Stimulated activated CD8-positive, alpha-beta memory T cell treated with anti-CD3 and anti-CD28 coated beads, Interleukin-2, amount 100 ng/mL, for 48 hours (primary cell): Measurements from ENCODE around the gene FLNB.
"Not testable (repeated sequence)": the region's sequence is repeated elsewhere in the genome, so short reads cannot be mapped to it uniquely, and the experiment has no call there.

Experiments
- DNase-seq, 2 donors: peaks; one replicate each; pipeline ENCODE4 v3.0.0-alpha.2; 2020; ENCODE audit warnings: low read depth in 2 of 2

The FLNB gene

GRCh38 chr3:58180099-58180880, 172.1 kb downstream of the FLNB start:
- DNase-seq = no peak

- no peak for DNase-seq
Measured at GRCh38 chr3:58180940-58181587, 172.8 kb downstream of the FLNB start.

GRCh38 chr3:58183221-58183620, 175.0 kb downstream of the FLNB start:
- no peak for DNase-seq

- DNase-seq = no peak
Measured at GRCh38 chr3:58183891-58184290, 175.7 kb downstream of the FLNB start.

GRCh38 chr3:58184309-58184981, 176.2 kb downstream of the FLNB start:
- DNase-seq = no peak

- DNase-seq = no peak
Measured at GRCh38 chr3:58184982-58185360, 176.7 kb downstream of the FLNB start.

GRCh38 chr3:58188173-58188564, 179.9 kb downstream of the FLNB start:
- no peak for DNase-seq

GRCh38 chr3:58188921-58189451, 180.8 kb downstream of the FLNB start:
- no peak for DNase-seq

- no peak for DNase-seq
Measured at GRCh38 chr3:58189691-58190090, 181.5 kb downstream of the FLNB start.

- no peak for DNase-seq
Measured at GRCh38 chr3:58190291-58190690, 182.1 kb downstream of the FLNB start.

GRCh38 chr3:58190882-58191281, 182.7 kb downstream of the FLNB start:
- DNase-seq = no peak

GRCh38 chr3:58191361-58191991, 183.3 kb downstream of the FLNB start:
- no peak for DNase-seq

- DNase-seq = no peak
Measured at GRCh38 chr3:58192069-58192468, 183.8 kb downstream of the FLNB start.

GRCh38 chr3:58193682-58194407, 185.6 kb downstream of the FLNB start:
- no peak for DNase-seq

- no peak for DNase-seq
Measured at GRCh38 chr3:58197588-58197987, 189.4 kb downstream of the FLNB start.

GRCh38 chr3:58198362-58198761, 190.1 kb downstream of the FLNB start:
- no peak for DNase-seq

GRCh38 chr3:58198804-58199203, 190.6 kb downstream of the FLNB start:
- no peak for DNase-seq

GRCh38 chr3:58200121-58200709, 192.0 kb downstream of the FLNB start:
- DNase-seq = no peak

GRCh38 chr3:58200846-58201355, 192.7 kb downstream of the FLNB start:
- no peak for DNase-seq

- DNase-seq = not testable (repeated sequence)
Measured at GRCh38 chr3:58201451-58201850, 193.2 kb downstream of the FLNB start.

GRCh38 chr3:58202917-58203360, 194.7 kb downstream of the FLNB start:
- DNase-seq = no peak
